H1 (cell line): Measurements from ENCODE around the gene ARMC9. TPM values are rescaled to one million over a fixed set of nuclear protein-coding genes. Genes with fewer than 3 reads are reported as not detected.

Experiments
- CTCF ChIA-PET: fragments of 300-600 bp; sonication (Branson Sonifier 250); formaldehyde crosslinking; loops from one replicate; lab custom pipeline; 2021; ENCODE audit not compliant: partially characterized antibody; lab: Charles Lee
- POLR2A ChIA-PET: fragments of 300-600 bp; sonication (Branson Sonifier 250); formaldehyde crosslinking; loops from one replicate; lab custom pipeline; 2021; ENCODE audit warnings: inconsistent platforms; ENCODE audit not compliant: partially characterized antibody; lab: Charles Lee
- DNase-seq, 2 experiments: peaks; one replicate each; pipeline versions ENCODE4 v3.0.0 to v3.0.0-alpha.2; 2010 to 2022; ENCODE audit warnings: low spot score in 2 of 2, low read depth in 1 of 2, mixed read lengths in 1 of 2
- FAIRE-seq: peaks from 2 replicates; lab custom pipeline; 2011; peaks lifted over from hg19 to GRCh38; lab: Jason Lieb, UNC
- H2AFZ ChIP-seq: 2 replicates; pipeline ENCODE4 v1.8.1; 2012; ENCODE audit warnings: low read length, inconsistent platforms
- H2AK5ac ChIP-seq: 2 replicates; pipeline ENCODE4 v1.6.1; 2013; ENCODE audit warnings: low read depth, low read length
- H2BK120ac ChIP-seq: replicated peaks from 2 replicates; pipeline ENCODE3; 2013; ENCODE audit warnings: low read depth, low read length, inconsistent platforms
- H2BK12ac ChIP-seq: 2 replicates; pipeline ENCODE4 v1.6.1; 2013; ENCODE audit warnings: low read depth, low read length
- H2BK15ac ChIP-seq: 2 replicates; pipeline ENCODE4 v1.6.1; 2013; ENCODE audit warnings: low read length
- H2BK20ac ChIP-seq: 2 replicates; pipeline ENCODE4 v1.6.1; 2013; ENCODE audit warnings: low read length
- H2BK5ac ChIP-seq: 2 replicates; pipeline ENCODE4 v1.6.1; 2013; ENCODE audit warnings: low read depth, low read length
- H3K14ac ChIP-seq: 2 replicates; pipeline ENCODE4 v1.6.1; 2013; ENCODE audit warnings: inconsistent platforms; ENCODE audit not compliant: insufficient read length
- H3K18ac ChIP-seq: 2 replicates; pipeline ENCODE4 v1.6.1; 2013; ENCODE audit warnings: low read length; ENCODE audit errors: extremely low read depth
- H3K23ac ChIP-seq: 2 replicates; pipeline ENCODE4 v1.6.1; 2013; ENCODE audit warnings: inconsistent platforms; ENCODE audit not compliant: insufficient read length
- H3K23me2 ChIP-seq: 2 replicates; pipeline ENCODE4 v1.6.1; 2013; ENCODE audit warnings: low read depth, low read length
- H3K27ac ChIP-seq: 2 replicates; pipeline ENCODE4 v1.6.1; 2011; ENCODE audit warnings: low read depth, low read length, inconsistent platforms
- H3K27me3 ChIP-seq, 4 experiments: replicated peaks in 1 of 4; 1 replicate in 1 of 4; 2 replicates in 3 of 4; pipeline versions ENCODE4 v1.6.1 to v1.8.1; 2011 to 2013; ENCODE audit warnings: low read length in 3 of 4, mild to moderate bottlenecking in 3 of 4, inconsistent platforms in 2 of 4, mixed read lengths in 2 of 4, moderate library complexity in 1 of 4; ENCODE audit not compliant: control insufficient read depth in 3 of 4, insufficient read depth in 3 of 4; ENCODE audit errors: extremely low read depth in 1 of 4
- H3K36me3 ChIP-seq, 4 experiments: 2 replicates each; pipeline versions ENCODE4 v1.6.1 to v1.8.1; 2011 to 2013; ENCODE audit warnings: mild to moderate bottlenecking in 4 of 4, low read length in 3 of 4, moderate library complexity in 2 of 4, control low read depth in 1 of 4, inconsistent platforms in 1 of 4; ENCODE audit not compliant: insufficient read depth in 4 of 4, control insufficient read depth in 2 of 4
- H3K4ac ChIP-seq: replicated peaks from 2 replicates; pipeline ENCODE3; 2013; ENCODE audit warnings: low read length, low read depth, mixed read lengths, inconsistent platforms; ENCODE audit not compliant: insufficient read length
- H3K4me1 ChIP-seq, 4 experiments: replicated peaks in 1 of 4; 1 replicate in 1 of 4; 2 replicates in 3 of 4; pipeline versions ENCODE4 v1.6.1 to v1.8.1; 2011 to 2013; ENCODE audit warnings: low read length in 3 of 4, inconsistent platforms in 2 of 4, mixed read lengths in 1 of 4; ENCODE audit not compliant: insufficient read depth in 4 of 4, control insufficient read depth in 3 of 4
- H3K4me2 ChIP-seq, 2 experiments: 2 replicates each; pipeline versions ENCODE4 v1.6.1 to v1.8.1; 2011 to 2013; ENCODE audit warnings: low read depth in 2 of 2, low read length in 2 of 2, control low read depth in 1 of 2, inconsistent platforms in 1 of 2, mild to moderate bottlenecking in 1 of 2; ENCODE audit not compliant: insufficient read depth in 1 of 2
- H3K4me3 ChIP-seq, 4 experiments: fragments of 200-600, 300-600 bp in 1 of 4; sonication (generic), shearing (Covaris generic), sonication (Bioruptor Twin) in 1 of 4; 2 replicates each; pipeline versions ENCODE4 v1.5.1 to v1.8.1; 2011 to 2016; ENCODE audit warnings: low read length in 4 of 4, low read depth in 3 of 4, control low read depth in 2 of 4, inconsistent platforms in 2 of 4, mild to moderate bottlenecking in 2 of 4, mixed read lengths in 1 of 4, moderate library complexity in 1 of 4; ENCODE audit not compliant: insufficient read depth in 2 of 4; ENCODE audit errors: extremely low read depth in 1 of 4
- H3K56ac ChIP-seq: replicated peaks from 2 replicates; pipeline ENCODE3; 2013; ENCODE audit warnings: low read depth, mild to moderate bottlenecking, mixed read lengths, low read length, inconsistent platforms; ENCODE audit not compliant: insufficient read length
- H3K79me1 ChIP-seq: 2 replicates; pipeline ENCODE4 v1.6.1; 2013; ENCODE audit warnings: low read depth, low read length, control low read depth
- H3K79me2 ChIP-seq, 2 experiments: 2 replicates each; pipeline versions ENCODE4 v1.6.1 to v1.8.1; 2012 to 2013; ENCODE audit warnings: low read length in 2 of 2, mild to moderate bottlenecking in 2 of 2, inconsistent platforms in 1 of 2; ENCODE audit not compliant: insufficient read depth in 2 of 2, control insufficient read depth in 1 of 2
- H3K9ac ChIP-seq, 4 experiments: replicated peaks in 1 of 4; 1 replicate in 1 of 4; 2 replicates in 3 of 4; pipeline versions ENCODE4 v1.6.1 to v1.8.1; 2011 to 2013; ENCODE audit warnings: low read depth in 3 of 4, low read length in 3 of 4, control low read depth in 2 of 4, mild to moderate bottlenecking in 2 of 4, moderate library complexity in 2 of 4, inconsistent platforms in 1 of 4; ENCODE audit errors: extremely low read depth in 1 of 4
- H3K9me3 ChIP-seq, 2 experiments: 2 replicates each; pipeline versions ENCODE4 v1.6.1 to v1.8.1; 2012 to 2013; ENCODE audit warnings: mild to moderate bottlenecking in 2 of 2, moderate library complexity in 2 of 2, control low read depth in 1 of 2, inconsistent platforms in 1 of 2, low read depth in 1 of 2, low read length in 1 of 2, mixed read lengths in 1 of 2; ENCODE audit not compliant: insufficient read depth in 2 of 2
- H4K20me1 ChIP-seq, 2 experiments: replicated peaks in 1 of 2; 2 replicates each; pipeline versions ENCODE3 to v1.8.1; 2011 to 2013; ENCODE audit warnings: inconsistent platforms in 2 of 2, low read length in 2 of 2, mild to moderate bottlenecking in 1 of 2; ENCODE audit not compliant: insufficient read depth in 2 of 2, control insufficient read depth in 1 of 2
- H4K5ac ChIP-seq: 2 replicates; pipeline ENCODE4 v1.6.1; 2013; ENCODE audit warnings: low read length, low read depth, mixed read lengths, inconsistent platforms; ENCODE audit not compliant: insufficient read length
- H4K8ac ChIP-seq: 2 replicates; pipeline ENCODE4 v1.8.0; 2013; ENCODE audit warnings: mild to moderate bottlenecking, moderate library complexity, low read length, inconsistent platforms; ENCODE audit not compliant: insufficient read depth; ENCODE audit errors: extremely low read depth
- H4K91ac ChIP-seq: replicated peaks from 2 replicates; pipeline ENCODE3; 2013; ENCODE audit warnings: low read length, mixed read lengths, inconsistent platforms; ENCODE audit not compliant: insufficient read length
- KDM1A ChIP-seq: fragments of 200-600, 300-600 bp; sonication (generic); IDR thresholded peaks from 2 replicates; pipeline ENCODE4 v1.7.1; 2016; ENCODE audit warnings: mild to moderate bottlenecking, low read length, borderline replicate concordance
- WGBS, 2 experiments: shearing (Covaris generic) in 1 of 2; methylation state at CpG; one replicate each; pipeline versions ENCODE4 v1.1.6 to v1.1.7; 2013 to 2015; ENCODE audit warnings: low lambda C conversion rate in 2 of 2, mixed read lengths in 2 of 2, inconsistent platforms in 1 of 2, low coverage in 1 of 2, missing lambda C conversion rate in 1 of 2; ENCODE audit not compliant: insufficient replicate concordance in 2 of 2, insufficient coverage in 1 of 2, insufficient read length in 1 of 2; ENCODE audit errors: extremely low coverage in 1 of 2, missing lambda C conversion rate in 1 of 2; 5-methylcytosine and 5-hydroxymethylcytosine counted together
- polyA plus RNA-seq, 7 experiments: library from polyadenylated mRNA; depleted of rRNA in 3 of 7; stranded (reverse) in 5 of 7; unstranded in 2 of 7; fragments of >200 nt in 5 of 7; fragments of 200-250 nt in 2 of 7; gene quantifications; 1 replicate in 5 of 7; 2 replicates in 1 of 7; 4 replicates in 1 of 7; pipeline versions ENCODE4 v1.2.1 to v1.2.3, GENCODE V29; 2011 to 2013; ENCODE audit warnings: missing spikeins in 2 of 7, mixed read lengths in 2 of 7
- total RNA-seq: library from RNA; stranded (reverse); fragmentation: NEBNext Ultra II Directional; extraction: Animal tissue kit (Norgen Biotek cat#: 25700); gene quantifications from 2 replicates; pipeline ENCODE4 v1.2.1, GENCODE V29; 2021

The ARMC9 gene
- total and polyA plus RNA-seq, 2 of the 8 experiments (the other 6 are each of a cell fraction or from before 2014, with no cell fraction given): 23.2 to 36.1 TPM

- Histone ChIP-seq H3K4me1 (peaks cover 3 to 10% (median 6%) of the 10 kb centered on the region in 4 experiments; a peak in 6 of 7 replicates), H3K14ac (no peak overlapping the region), H3K9ac (no peak overlapping the region), H3K79me2 (no peaks in the 10 kb centered on the region), H2BK20ac (no peak overlapping the region), H3K36me3 (no peaks in the 10 kb centered on the region), H3K4ac (no peak overlapping the region), H3K27ac (no peak overlapping the region), H4K20me1 (no peaks in the 10 kb centered on the region), H2AK5ac (no peak overlapping the region), H3K18ac (no peak overlapping the region), H3K4me3 (no peak overlapping the region), H2BK15ac (no peak overlapping the region; the same call in 1 of the 2 replicates), H3K23ac (no peak overlapping the region), H2BK120ac (no peak overlapping the region), H3K56ac (no peak overlapping the region), H3K79me1 (no peaks in the 10 kb centered on the region), H2BK12ac (0 out of 2 replicates have a peak overlapping the region, but pooled peaks have one; percentile 60), H2AFZ (peak overlapping the region; percentile 4; the same call in 1 of the 2 replicates), H4K5ac (no peak overlapping the region), H3K23me2 (no peaks in the 10 kb centered on the region), H4K8ac (no peak overlapping the region), H2BK5ac (0 out of 2 replicates have a peak overlapping the region, but pooled peaks have one; percentile 35), H3K27me3 (no peaks in the 10 kb centered on the region), H3K9me3 (no peaks in the 10 kb centered on the region), H4K91ac (no peak overlapping the region), H3K4me2 (no peak overlapping the region)
- CTCF ChIA-PET: interaction anchor here (1.4 to 2.8 kb wide), 2 partner anchors 9 to 14 kb away, joined by 4 to 12 read pairs; partner anchors contain the start of gene ARMC9
- 93% methylated on average over 8 of the region's 8 CpGs; no CpG with 5 or more reads in 1 of the 2 experiments for WGBS, 2 experiments
- DNase-seq (no peak), FAIRE-seq (no peak)
- TF ChIP-seq KDM1A: no peak
- POLR2A ChIA-PET: interaction anchor here (1.2 to 1.8 kb wide), 2 partner anchors 8 to 280 kb away, joined by 3 to 5 read pairs; partner anchors contain the start of gene NCL
Measured at GRCh38 chr2:231183851-231184250, 14.6 kb upstream of the ARMC9 start.
